ENCODE results near the gene SLC9A5.

SLC9A5 gene

DNA sequence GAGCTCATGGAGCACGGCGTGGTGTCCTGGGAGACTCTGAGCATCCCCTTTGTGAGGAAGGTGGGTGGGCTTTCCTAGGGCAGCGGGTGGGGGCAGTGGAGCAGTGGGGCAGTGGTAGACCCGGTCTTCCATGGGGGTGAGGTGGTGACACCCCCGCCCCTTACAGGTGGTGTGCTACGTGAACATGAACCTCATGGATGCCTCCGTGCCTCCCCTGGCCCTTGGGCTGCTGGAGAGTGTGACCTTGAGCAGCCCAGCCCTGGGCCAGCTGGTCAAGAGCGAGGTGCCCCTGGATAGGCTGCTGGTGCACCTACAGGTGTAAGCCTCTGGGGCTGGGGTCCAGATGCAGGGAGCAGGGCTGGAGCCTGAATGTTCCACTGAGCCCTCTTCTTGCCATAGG, 48.3 kb upstream of the SLC9A5 start:
- TF ChIP-seq EZH2phosphoT487 (IDR thresholded peaks at IDR 0.05; ENCODE audit: low read depth): no peak
- TF ChIP-seq, protein P1, sequence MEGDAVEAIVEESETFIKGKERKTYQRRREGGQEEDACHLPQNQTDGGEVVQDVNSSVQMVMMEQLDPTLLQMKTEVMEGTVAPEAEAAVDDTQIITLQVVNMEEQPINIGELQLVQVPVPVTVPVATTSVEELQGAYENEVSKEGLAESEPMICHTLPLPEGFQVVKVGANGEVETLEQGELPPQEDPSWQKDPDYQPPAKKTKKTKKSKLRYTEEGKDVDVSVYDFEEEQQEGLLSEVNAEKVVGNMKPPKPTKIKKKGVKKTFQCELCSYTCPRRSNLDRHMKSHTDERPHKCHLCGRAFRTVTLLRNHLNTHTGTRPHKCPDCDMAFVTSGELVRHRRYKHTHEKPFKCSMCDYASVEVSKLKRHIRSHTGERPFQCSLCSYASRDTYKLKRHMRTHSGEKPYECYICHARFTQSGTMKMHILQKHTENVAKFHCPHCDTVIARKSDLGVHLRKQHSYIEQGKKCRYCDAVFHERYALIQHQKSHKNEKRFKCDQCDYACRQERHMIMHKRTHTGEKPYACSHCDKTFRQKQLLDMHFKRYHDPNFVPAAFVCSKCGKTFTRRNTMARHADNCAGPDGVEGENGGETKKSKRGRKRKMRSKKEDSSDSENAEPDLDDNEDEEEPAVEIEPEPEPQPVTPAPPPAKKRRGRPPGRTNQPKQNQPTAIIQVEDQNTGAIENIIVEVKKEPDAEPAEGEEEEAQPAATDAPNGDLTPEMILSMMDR (IDR thresholded peaks at IDR 0.05; ENCODE audit: low read depth, low read length): no peak
- Histone ChIP-seq H3K79me2 (ENCODE audit: low read length) (no peaks in the 10 kb centered on the region), H3K4me2 (ENCODE audit: low read length) (no peak overlapping the region), H3K9me3 (ENCODE audit: insufficient read depth, low read length) (no peaks in the 10 kb centered on the region), H3K9ac (ENCODE audit: low read length) (no peak overlapping the region), H3K4me1 (ENCODE audit: low read length) (no peaks in the 10 kb centered on the region), H3K27ac (ENCODE audit: low read length) (no peak overlapping the region), H3K36me3 (replicated peaks; ENCODE audit: low read depth, low read length) (peaks cover 52% of the 10 kb centered on the region), H4K20me1 (ENCODE audit: insufficient read depth, low read length) (no peaks in the 10 kb centered on the region), H2AFZ (ENCODE audit: low read depth, low read length) (no peak overlapping the region), H3K27me3 (ENCODE audit: low read depth, low read length) (no peaks in the 10 kb centered on the region), H3K4me3 (ENCODE audit: low read length) (no peak overlapping the region)

DNA sequence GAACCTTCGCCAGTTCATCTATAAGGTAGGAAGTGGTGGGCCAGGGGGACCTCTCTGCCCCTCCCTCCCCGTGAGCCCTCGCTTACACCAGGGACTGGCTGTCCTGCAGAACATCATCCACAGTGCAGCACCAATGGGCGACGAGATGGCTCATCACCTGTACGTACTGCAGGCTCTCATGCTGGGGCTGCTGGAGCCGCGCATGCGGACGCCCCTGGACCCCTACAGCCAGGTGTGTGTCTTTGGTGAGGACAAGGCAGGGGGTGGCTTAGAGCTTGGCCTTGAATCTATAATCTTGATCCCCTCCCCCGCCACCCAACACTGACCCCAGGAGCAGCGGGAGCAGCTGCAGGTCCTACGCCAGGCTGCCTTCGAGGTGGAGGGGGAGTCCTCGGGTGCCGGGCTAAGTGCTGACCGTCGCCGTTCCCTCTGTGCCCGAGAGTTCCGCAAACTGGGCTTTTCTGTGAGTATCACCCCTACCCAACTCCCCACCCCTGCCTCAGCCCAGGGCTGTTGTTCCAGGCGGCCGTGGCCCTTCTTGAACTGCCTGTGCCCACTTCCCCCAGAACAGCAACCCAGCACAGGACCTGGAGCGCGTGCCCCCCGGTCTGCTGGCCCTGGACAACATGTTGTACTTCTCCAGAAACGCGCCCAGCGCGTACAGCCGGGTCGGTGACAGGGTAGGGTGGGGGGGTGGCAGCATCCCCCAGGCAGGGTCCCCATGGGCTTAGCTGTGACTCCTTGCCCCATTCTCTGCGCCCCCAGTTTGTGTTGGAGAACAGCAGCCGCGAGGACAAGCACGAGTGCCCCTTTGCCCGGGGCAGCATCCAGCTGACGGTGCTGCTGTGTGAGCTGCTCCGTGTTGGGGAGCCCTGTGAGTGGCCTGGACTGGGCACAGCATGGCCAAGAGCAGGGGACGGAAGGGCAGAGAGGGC, 47.1 kb upstream of the SLC9A5 start:
- no peak overlapping the region for H3K9ac ChIP-seq (ENCODE audit: low read length)
- H3K27me3 ChIP-seq (ENCODE audit: low read depth, low read length): no peaks in the 10 kb centered on the region
- H3K79me2 ChIP-seq (ENCODE audit: low read length): no peaks in the 10 kb centered on the region
- H2AFZ ChIP-seq (ENCODE audit: low read depth, low read length): no peak overlapping the region
- H3K4me1 ChIP-seq (ENCODE audit: low read length): no peaks in the 10 kb centered on the region
- no peak for TF ChIP-seq EZH2phosphoT487 (IDR thresholded peaks at IDR 0.05; ENCODE audit: low read depth)
- TF ChIP-seq, protein P1 (IDR thresholded peaks at IDR 0.05; ENCODE audit: low read depth, low read length): no peak
- no peak overlapping the region for H3K4me3 ChIP-seq (ENCODE audit: low read length)
- H4K20me1 ChIP-seq (ENCODE audit: insufficient read depth, low read length): 0 out of 2 replicates have a peak, but pooled peaks cover 3% of the 10 kb centered on the region
- H3K36me3 ChIP-seq (replicated peaks; ENCODE audit: low read depth, low read length): peaks cover 40% of the 10 kb centered on the region
- no peak overlapping the region for H3K4me2 ChIP-seq (ENCODE audit: low read length)
- no peak overlapping the region for H3K27ac ChIP-seq (ENCODE audit: low read length)
- H3K9me3 ChIP-seq (ENCODE audit: insufficient read depth, low read length): no peaks in the 10 kb centered on the region

DNA sequence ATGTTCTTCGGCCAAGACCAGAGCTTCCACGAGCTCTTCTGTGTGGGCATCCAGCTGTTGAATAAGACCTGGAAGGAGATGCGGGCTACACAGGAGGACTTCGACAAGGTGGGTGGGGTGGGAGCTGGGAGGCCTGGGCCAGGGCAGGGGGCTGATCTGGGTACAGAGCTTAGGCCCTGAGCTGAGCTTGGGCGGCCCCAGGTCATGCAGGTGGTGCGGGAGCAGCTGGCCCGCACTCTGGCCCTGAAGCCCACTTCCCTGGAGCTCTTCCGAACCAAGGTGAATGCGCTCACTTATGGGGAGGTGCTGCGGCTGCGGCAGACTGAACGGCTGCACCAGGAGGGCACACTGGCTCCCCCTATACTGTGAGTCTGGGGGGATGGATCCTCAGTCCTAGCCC, 46.4 kb upstream of the SLC9A5 start:
- H3K79me2 ChIP-seq (ENCODE audit: low read length): no peaks in the 10 kb centered on the region
- no peak overlapping the region for H3K4me2 ChIP-seq (ENCODE audit: low read length)
- no peak overlapping the region for H3K9ac ChIP-seq (ENCODE audit: low read length)
- H3K27ac ChIP-seq (ENCODE audit: low read length): no peak overlapping the region
- H3K4me3 ChIP-seq (ENCODE audit: low read length): no peak overlapping the region
- TF ChIP-seq, protein P1 (IDR thresholded peaks at IDR 0.05; ENCODE audit: low read depth, low read length): no peak
- no peak for TF ChIP-seq EZH2phosphoT487 (IDR thresholded peaks at IDR 0.05; ENCODE audit: low read depth)
- no peaks in the 10 kb centered on the region for H3K9me3 ChIP-seq (ENCODE audit: insufficient read depth, low read length)
- no peaks in the 10 kb centered on the region for H3K4me1 ChIP-seq (ENCODE audit: low read length)
- H3K27me3 ChIP-seq (ENCODE audit: low read depth, low read length): no peaks in the 10 kb centered on the region
- 0 out of 2 replicates have a peak, but pooled peaks cover 3% of the 10 kb centered on the region for H4K20me1 ChIP-seq (ENCODE audit: insufficient read depth, low read length)
- no peak overlapping the region for H2AFZ ChIP-seq (ENCODE audit: low read depth, low read length)
- H3K36me3 ChIP-seq (replicated peaks; ENCODE audit: low read depth, low read length): peaks cover 34% of the 10 kb centered on the region

- Histone ChIP-seq H3K9ac (ENCODE audit: low read length) (no peak overlapping the region), H3K36me3 (replicated peaks; ENCODE audit: low read depth, low read length) (peaks cover 29% of the 10 kb centered on the region), H4K20me1 (ENCODE audit: insufficient read depth, low read length) (0 out of 2 replicates have a peak, but pooled peaks cover 3% of the 10 kb centered on the region), H3K4me3 (ENCODE audit: low read length) (no peak overlapping the region), H3K27me3 (ENCODE audit: low read depth, low read length) (no peaks in the 10 kb centered on the region), H3K79me2 (ENCODE audit: low read length) (no peaks in the 10 kb centered on the region), H3K4me1 (ENCODE audit: low read length) (no peaks in the 10 kb centered on the region), H3K9me3 (ENCODE audit: insufficient read depth, low read length) (no peaks in the 10 kb centered on the region), H3K27ac (ENCODE audit: low read length) (no peak overlapping the region), H2AFZ (ENCODE audit: low read depth, low read length) (no peak overlapping the region), H3K4me2 (ENCODE audit: low read length) (no peak overlapping the region)
- TF ChIP-seq, protein P1 (IDR thresholded peaks at IDR 0.05; ENCODE audit: low read depth, low read length): no peak
- TF ChIP-seq EZH2phosphoT487 (IDR thresholded peaks at IDR 0.05; ENCODE audit: low read depth): no peak
Observed at GRCh38 chr16:67202956-67203493, 45.8 kb upstream of the SLC9A5 start.
